Ramos (cell line): ENCODE measurements around the gene MORF4L1.

ENCODE experiments used
- in situ Hi-C: fragments of 300-500 bp; cut with MboI; formaldehyde crosslinking; loops from one replicate; pipeline ENCODE4 v1.14.3; 2022; ENCODE audit warnings: low sequenced_read_pairs; ENCODE audit not compliant: unreplicated experiment

MORF4L1 gene

GRCh38 chr15:78938658-78939488 lies 66.2 kb downstream of the MORF4L1 start:
- in situ Hi-C loops: no loop called here

GRCh38 chr15:78942741-78943140 lies 70.1 kb downstream of the MORF4L1 start:
- in situ Hi-C loops: no loop called here

- in situ Hi-C loops: no loop called here
These were observed 71.0 kb downstream of the MORF4L1 start for GRCh38 chr15:78943692-78944091.

- in situ Hi-C loops: no loop called here
These were observed 71.5 kb downstream of the MORF4L1 start for GRCh38 chr15:78944202-78944625.

- in situ Hi-C loops: no loop called here
These were observed 72.1 kb downstream of the MORF4L1 start, which contains the start of gene CTSH for GRCh38 chr15:78944669-78945407. Gene CTSH, minus strand, starts transcription at chr15:78945046. Its CDS starts 65 bp downstream, at chr15:78944981.

- in situ Hi-C loops: no loop called here
These were observed 73.8 kb downstream of the MORF4L1 start for GRCh38 chr15:78946493-78946892.

- in situ Hi-C loops: no loop called here
These were observed 74.8 kb downstream of the MORF4L1 start for GRCh38 chr15:78947506-78947905.
